HepG2 (cell line): ENCODE measurements around the gene TAF13.

Experiments used
- CTCF ChIP-seq: sonication (generic); formaldehyde crosslinking; IDR thresholded peaks from 2 replicates; pipeline ENCODE4 v1.5.0; 2020; ENCODE audit warnings: mild to moderate bottlenecking, missing genetic modification reagents, moderate library complexity
- ESRRA ChIP-seq: sonication (generic); formaldehyde crosslinking; IDR thresholded peaks from 2 replicates; pipeline ENCODE4 v1.5.1; 2020; ENCODE audit warnings: mild to moderate bottlenecking, low read depth, missing genetic modification reagents
- KAT7 ChIP-seq: IDR thresholded peaks from 2 replicates; pipeline ENCODE4 v1.6.1; 2018; ENCODE audit warnings: borderline replicate concordance, missing compliant biosample characterization
- KDM1A ChIP-seq: IDR thresholded peaks from 2 replicates; pipeline ENCODE4 v1.6.1; 2016; ENCODE audit warnings: missing compliant biosample characterization
- MYNN ChIP-seq: sonication (generic); formaldehyde crosslinking; IDR thresholded peaks from 2 replicates; pipeline ENCODE4 v1.4.0; 2020; ENCODE audit warnings: mild to moderate bottlenecking, low read depth, missing genetic modification reagents
- POLR2A ChIP-seq, 2 experiments: IDR thresholded peaks; 2 replicates each; pipeline ENCODE4 v1.6.1; 2011; ENCODE audit warnings: low read depth in 2 of 2, low read length in 2 of 2, mild to moderate bottlenecking in 1 of 2, moderate library complexity in 1 of 2; ENCODE audit not compliant: insufficient read depth in 1 of 2
- XBP1 ChIP-seq: sonication (generic); formaldehyde crosslinking; IDR thresholded peaks from 2 replicates; pipeline ENCODE4 v1.5.0; 2020; ENCODE audit warnings: missing genetic modification reagents
- TF ChIP-seq, protein P1 (sequence below): sonication (generic); formaldehyde crosslinking; IDR thresholded peaks from 2 replicates; pipeline ENCODE4 v1.5.1; 2020; ENCODE audit warnings: missing genetic modification reagents, mild to moderate bottlenecking, borderline replicate concordance

- TF ChIP-seq XBP1 (no peak), ESRRA (CRISPR knock-in tag) (no peak), KDM1A (CRISPR knock-in tag) (no peak), KAT7 (CRISPR knock-in tag) (no peak), MYNN (CRISPR knock-in tag) (no peak), CTCF (CRISPR knock-in tag) (no peak), POLR2A (IDR thresholded peaks at IDR 0.05; ENCODE audit: insufficient read depth in 1 of 2, low read depth in 2 of 2, low read length in 2 of 2) (no peak)
- TF ChIP-seq, protein P1, sequence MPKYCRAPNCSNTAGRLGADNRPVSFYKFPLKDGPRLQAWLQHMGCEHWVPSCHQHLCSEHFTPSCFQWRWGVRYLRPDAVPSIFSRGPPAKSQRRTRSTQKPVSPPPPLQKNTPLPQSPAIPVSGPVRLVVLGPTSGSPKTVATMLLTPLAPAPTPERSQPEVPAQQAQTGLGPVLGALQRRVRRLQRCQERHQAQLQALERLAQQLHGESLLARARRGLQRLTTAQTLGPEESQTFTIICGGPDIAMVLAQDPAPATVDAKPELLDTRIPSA = no peak
Measured at GRCh38 chr1:109120356-109120755, 44.6 kb upstream of the TAF13 start.
